COLO829 (cell line): ENCODE measurements around the gene FOXO6.
A peak's percentile ranks its signal among the peaks of the same experiment; 100 is the strongest.

Experiments used
- DNase-seq: peaks from one replicate; pipeline ENCODE4 v3.0.0; 2012; ENCODE audit warnings: low spot score

Gene FOXO6

DNA sequence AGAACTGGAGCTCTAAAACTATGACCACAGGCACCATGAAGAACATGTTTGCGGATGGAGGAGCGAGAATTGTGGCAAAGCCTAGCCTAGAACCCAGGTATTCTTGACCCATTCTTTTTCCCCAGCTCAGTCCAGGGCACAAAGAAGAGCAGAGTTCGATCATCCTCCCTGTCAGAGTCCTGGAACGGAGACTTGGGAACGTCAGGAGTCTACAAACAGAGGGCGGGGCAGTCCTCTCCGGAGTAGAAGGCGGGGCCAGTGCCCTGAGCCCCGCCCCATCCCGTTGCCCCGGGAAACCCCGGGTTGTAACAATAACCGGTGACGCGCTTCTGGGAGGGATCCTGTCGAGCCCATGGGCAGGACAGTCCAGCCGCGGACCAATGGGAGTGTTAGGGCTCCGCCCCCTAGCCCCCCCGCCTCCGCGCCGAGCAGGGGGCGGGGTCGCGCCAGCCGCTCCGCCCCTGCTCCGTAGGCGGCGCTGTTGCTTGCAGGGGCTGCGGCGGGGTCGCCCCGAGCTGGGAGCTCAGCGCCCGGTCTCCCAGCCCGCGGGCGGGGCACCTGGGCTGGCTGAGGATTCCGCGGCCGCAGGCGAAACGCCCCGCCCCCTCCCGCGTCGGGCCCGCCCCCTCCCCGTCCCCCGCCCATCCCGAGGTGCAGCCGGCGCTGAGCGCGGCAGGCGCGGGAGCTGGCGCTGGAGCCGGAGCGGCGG, at the start of gene FOXO6:
Gene FOXO6 (plus strand): TSS at position 649 of the 709 bp plus-strand sequence.
- peak; percentile 99 for DNase-seq

DNA sequence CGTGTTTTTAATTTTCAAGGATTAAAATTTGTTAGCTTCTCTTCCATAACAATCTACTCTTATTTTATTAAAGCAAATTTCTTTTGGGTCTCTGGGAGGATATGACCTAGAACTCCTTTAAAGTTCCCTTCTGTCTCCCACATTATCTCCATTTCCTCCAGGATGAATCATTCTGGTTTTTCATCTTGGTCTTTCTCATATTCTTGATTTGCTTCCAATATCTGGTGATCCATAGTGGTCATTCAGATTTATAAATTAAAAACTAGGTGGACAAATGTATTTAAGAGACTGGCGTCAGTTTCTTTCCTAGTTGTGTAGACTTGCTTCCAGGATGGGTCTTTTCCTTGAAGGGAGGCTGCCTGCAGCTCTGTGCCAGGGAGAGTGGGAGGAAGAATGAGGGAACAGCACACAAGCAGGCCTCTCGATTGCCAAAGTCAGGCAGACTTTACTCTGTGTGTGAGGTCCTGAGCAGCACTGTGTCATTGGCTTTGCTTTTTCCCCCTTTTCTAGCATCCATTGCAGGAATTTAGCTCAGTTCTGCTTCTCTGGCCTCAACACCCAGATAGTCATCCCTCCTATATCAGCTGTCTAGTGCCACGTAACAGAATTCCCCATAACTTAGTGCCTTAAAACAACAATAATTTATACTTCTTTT, 48.1 kb upstream of the FOXO6 start:
- no peak for DNase-seq

DNA sequence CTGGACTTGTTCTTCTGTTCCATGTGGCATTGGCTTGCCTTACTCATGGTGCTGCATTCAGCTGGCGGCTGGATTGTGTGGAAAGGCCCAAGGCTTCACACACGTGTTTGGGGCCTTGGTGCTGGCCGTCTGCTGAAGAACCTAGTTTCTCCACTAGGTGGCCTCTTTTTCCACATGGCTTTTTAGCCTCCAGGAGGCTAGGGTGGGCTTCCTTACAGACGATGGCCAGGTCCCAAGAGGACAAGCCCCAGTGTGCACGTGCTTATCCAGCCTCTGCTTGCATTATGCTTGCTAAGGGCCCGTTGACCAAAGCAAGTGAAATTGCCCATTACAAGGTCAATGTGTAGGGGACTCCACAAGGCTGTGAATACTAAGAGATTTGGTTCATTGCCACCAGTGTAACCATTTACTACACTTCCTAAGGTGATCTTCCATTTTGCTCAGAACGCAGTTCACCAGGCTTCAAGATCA, 47.5 kb upstream of the FOXO6 start:
- no peak for DNase-seq

DNA sequence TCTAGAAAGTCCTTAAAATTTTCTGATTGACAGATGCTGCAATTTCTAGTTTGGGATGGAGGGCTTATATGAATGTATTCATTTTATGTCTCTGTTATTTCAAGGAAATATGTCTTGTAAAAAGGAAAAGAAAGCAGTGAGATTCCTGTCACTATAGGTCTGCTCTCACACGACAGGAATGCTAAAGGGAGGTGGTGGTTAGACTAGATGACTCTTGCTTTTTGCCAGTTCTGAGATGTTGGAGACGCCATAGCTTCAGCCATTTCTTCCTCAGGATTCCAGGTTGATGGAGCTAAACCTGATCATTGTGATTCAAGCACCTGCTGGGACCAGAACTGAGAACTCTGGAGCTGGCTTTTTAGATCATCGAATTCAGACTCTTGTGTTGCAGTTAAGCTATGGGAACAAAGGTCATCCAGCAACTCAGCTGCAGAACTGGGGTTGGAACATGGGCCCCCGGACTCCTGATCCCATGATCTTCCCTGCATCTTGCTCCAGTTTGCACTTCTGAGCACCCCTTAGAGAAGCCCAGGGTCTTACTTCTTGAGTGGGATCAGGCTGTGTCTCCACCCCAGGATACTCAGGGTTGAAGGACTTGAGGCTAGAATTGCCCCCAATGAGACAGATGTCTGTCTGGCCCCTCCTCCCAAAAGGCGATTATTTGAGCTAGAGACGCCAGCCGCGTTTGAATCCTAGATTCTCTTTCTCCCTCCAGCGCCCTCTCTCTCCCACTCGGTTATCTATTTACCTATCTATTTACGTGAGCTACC, 46.7 kb upstream of the FOXO6 start:
- DNase-seq, result no peak

DNA sequence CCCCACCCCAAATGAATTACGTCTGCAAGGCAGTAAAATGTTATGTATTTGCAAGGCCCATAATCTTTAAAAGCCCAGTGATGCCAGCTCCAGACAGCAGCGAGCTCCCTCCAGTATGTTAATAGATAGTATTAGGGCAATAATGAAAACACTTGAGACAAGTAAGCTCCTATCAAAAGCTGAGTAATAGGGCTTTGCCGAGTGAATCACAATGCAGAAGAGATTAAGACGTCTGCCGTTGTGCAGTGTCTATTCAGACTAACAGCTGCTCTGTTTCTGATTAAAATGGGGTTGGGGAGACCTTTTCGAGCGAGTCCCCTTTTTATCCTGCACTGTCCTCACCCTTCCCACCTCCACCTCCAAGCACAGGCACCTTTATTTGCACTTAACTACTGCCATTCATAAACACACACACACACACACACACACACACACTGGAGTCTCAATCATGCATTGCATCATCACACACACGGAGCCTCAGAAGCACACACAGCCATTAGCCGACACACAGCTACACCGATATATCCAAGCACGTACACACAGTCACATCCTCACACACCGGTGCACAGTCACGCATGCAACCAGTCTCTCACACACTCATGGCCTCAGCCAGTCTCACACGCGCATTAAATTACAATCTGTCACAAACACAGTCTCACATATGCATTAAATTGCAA, 46.0 kb upstream of the FOXO6 start:
- no peak for DNase-seq

DNA sequence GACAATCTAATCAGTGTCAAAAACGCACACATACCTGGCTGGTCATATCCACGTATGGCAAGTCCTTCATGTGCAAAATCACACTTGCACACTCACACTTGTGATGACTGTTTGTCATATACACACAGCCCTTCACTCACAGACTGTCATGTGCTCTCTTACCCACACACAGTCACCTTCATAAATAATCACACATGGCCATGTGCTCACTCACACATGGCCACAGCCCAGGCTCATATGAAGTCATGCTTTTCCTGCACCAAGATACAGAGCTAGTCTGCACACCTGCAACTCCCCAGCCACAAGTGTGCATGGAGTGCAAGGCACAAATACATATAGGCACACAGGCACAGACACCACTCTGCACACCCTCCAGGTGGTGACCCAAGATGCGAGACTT, 45.4 kb upstream of the FOXO6 start:
- DNase-seq, result no peak

DNA sequence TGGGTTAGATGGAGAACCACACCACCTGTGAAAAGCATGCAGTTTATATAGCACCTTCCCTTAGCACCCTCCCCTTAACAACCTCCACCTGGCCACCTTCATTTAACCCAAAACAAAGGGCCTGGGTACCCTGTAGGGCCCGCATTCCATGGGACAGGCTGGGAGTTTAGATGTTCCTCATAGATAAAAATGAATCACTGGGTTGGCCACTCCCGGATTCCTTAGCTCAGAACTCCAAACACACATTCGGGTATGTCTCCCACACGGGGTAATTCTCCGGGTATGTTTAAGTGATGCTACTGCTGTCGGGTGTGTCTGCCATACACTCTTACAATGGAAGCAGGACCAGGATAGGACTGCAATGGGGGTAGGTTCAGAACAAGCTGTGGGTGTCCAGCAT, 43.9 kb upstream of the FOXO6 start:
- DNase-seq, result no peak

DNA sequence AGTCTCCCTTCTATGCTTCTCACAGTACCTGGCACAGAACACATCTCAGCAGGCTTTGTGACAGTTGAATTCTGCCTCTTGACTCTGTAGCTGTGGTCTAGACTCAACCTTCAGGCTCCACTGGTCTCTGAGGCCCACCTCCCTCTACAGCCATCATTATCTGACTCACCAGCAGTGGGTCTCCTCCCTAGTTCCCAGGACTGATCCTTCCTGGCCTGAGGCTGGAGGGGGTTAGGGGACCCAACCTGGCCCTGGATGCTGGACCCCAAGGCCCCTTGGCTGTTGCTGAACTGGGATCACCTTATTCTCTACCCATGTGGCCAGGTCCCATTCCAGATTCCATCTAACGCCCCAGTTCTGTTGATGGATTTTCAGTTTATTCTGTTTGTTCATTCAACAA, 43.1 kb upstream of the FOXO6 start:
- no peak for DNase-seq

DNA sequence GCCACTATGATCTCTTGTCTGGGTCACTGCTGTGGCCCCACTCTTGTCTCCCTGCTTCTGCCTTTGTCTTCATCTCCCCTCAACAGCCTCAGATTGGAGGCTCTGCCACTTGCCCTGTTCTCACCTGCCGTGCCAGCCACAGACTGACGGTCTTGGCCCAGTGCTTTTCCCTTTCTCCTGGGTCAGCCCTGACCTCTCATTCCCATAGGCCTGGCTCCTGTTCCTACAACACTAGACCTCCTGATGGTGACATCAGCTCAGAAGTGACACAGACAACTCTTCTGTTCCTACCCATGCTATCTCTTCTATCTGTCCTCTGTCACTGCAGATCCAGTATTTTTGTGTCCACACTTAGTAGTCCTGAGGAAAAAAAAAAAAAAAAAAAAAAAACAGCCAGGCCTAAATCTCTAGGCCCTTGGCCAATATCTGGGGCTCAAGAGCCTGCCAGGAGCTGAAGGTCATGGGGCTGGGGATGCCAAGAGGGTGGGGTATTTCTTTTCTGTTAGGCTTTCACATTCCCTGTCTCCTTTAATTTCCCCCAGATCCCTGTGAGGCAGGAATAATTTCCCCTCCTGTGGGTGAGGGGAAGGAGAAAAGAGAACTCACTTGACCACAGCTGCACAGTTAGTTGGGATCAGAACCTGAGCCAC, 42.0 kb upstream of the FOXO6 start:
- DNase-seq, result no peak

DNA sequence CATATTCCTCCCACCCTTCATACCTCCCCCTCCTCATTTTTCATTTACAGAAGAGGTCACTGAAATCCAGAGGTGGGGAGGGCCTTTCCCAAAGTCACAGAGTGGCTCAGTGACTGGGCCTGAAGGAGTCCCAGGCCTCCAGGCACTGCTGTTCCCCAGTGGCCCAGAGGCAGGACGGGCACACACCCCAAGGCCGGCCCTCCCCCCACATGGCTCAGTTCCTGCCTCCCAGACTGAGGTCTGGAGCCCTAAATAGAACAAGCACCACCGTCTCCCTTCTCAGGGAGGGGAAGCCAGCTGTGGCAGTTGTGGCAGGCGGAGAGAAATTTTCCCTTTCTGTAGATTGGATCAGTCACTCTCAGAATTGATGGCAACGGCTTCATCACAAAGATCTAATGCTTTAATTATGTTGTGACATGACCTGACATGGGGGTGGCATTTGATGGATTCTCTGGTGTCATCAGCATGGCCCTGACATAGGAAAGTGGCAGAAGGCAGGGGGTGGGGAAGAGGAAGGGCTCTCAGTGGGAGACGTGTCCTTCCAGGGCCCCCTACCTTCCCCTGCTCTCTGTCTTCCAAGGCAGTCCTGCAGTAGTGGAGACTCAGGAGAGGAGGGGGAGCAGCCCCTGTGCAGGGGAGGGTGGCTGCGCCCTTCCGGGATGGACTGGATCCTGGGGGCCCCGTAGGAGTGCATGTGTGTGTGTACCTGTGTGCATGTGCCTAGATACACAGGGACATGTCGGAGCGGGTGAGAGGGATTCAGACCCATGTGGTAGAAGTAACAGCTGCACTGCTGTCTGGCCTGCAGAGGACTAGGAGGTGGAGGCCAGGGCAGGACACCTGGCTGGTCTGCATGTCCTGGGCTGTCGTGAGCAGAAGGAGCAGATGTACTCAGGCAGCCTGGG, 41.2 kb upstream of the FOXO6 start:
- DNase-seq, result no peak

DNA sequence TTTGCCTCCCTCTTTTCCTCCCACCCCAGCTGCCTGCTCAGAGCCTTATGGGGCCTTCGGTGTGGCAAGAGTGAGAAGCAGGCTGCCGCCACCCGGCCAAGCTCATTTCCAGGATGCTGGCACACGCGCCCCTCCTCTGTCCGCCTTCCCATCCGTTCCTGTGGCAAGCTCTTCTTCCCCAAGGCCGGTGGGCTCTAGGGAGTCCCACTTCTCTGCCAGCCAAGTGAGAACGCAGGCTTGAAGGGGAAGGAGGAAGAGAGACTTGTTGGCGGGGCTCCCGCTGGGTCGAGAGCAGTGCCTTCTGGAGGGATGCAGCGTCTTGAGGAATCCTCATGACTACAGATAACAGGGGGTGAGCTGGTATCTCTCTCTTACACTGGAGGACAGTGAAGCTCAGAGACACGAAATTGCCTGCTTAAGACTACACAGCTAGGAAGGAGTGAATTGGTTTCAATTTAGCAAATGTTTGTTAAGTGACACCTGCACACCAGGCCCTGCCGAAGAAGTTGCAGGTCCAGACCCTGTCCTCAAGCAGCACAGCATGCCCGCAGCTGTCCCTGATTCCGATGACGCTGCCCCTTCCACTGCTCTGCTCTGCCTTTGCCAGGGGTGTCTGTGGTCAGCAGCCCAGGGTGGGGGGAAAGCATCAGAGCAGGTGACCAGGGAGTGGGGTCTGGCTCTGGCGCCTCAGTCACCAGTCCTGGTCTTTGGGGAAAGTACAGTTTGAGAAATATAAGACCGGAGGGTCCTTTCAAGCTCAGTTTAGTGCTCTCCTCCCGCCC, 40.1 kb upstream of the FOXO6 start:
- no peak for DNase-seq

DNA sequence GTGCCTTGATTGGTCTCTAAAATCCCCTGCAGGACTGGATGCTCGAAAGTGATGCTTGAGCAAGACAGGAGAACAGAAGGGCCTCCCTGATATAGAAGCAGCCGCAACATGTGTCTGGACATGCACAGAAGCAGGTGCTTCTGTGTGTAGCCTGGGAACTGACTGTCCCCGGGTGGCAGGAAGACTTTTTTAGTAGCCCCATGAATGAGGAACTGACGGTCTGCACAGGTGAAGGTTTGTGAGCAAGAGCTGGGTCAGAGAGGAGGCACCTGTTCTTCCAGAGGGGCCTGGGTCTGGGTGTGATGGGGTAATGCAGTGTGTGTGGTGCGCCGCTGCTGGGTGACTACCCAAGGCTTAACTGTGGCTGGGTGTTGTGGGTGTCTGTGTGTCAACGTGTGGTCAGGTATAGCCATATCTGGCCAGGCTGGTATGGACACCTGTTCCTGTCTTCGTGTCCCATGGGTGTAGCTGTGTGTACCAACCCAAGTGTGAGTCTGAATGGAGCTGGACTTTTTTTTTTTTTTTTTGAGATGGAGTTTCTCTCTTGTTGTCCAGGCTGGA, 39.1 kb upstream of the FOXO6 start:
- no peak for DNase-seq

DNA sequence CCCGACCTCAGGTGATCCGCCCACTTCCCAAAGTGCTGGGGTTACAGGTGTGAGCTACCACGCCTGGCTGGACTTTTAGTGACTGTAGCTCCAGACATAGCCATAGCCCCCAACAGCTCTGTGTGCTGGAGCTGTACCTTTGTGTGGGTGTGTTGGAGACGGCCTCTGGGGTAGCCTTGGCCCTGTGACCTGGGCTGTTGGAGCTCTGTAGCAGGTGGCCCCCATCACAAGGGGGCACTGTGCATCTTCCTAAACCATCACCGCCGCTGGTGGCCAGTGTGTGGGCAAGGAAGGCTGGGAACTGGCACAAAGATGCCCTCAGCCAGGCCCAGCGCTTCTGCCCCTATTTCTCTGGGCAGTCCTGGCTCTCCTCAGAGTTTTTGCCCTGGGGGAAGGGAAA, 38.4 kb upstream of the FOXO6 start:
- DNase-seq, result peak; percentile 41

DNA sequence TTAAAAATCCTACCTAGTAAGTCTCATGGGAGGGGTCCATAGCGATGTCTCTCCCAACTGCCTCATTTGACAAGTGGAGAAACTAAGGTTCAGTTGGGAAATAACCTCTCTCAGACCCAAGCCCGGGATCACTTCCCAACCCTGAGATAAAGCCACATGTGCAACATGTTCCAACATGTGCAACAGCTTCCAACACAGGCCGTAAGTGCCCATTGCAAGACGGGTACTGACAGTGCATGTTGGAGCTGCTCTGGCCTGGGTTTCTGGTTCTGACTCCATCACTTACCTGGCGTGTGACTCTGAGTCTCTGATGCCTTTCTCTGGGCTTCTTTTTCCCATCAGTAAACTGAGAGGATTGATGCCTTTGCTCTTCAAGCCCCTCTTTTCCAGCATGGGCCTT, 38.0 kb upstream of the FOXO6 start:
- DNase-seq, result no peak

DNA sequence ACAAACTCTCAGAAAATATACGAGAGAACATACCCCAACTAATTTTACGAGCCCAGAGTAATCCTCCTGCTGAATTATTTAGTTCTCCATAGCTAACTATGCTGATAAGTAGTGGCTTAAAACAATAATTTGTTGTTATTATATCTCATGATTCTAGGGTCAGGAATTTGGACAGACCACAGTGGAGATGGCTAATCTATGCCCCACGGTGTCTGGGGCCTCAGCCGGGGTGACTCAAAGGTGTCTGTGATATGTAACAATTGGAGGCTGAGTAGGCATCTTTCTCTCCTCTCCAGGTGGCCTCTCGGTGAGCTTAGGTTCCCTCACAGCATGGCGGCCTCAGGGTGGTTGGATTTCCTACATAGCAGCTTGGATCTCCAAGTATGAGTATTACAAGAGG, 35.4 kb upstream of the FOXO6 start:
- no peak for DNase-seq

DNA sequence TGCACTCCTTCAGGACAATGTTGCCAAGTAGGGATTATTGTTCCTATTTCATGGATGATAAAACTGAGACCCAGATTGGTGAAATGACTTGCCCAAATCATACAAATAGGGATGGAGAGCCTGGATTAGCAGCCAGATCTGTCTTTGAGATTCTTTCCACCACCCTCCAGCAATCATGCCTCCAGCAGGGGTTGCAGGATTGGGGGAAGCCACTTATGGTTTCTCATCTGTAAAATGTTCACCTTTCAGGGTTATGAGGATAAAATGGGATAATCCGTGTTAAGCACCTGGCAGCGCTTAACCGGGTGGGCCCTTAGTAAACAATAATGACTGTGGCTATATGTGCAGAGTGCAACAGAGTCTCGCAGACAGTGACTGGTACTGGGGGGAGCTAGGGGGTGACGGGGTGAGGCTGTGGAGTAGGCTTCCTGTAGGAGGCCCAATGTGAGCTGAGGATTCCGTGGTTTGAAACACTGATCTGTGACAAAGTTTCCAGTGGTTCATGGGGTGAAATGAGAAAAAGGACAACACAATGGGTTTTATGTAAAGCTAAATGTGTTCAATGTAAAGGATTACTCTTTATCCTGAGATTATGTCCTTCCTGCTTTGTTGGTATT, 33.7 kb upstream of the FOXO6 start:
- DNase-seq, result no peak

DNA sequence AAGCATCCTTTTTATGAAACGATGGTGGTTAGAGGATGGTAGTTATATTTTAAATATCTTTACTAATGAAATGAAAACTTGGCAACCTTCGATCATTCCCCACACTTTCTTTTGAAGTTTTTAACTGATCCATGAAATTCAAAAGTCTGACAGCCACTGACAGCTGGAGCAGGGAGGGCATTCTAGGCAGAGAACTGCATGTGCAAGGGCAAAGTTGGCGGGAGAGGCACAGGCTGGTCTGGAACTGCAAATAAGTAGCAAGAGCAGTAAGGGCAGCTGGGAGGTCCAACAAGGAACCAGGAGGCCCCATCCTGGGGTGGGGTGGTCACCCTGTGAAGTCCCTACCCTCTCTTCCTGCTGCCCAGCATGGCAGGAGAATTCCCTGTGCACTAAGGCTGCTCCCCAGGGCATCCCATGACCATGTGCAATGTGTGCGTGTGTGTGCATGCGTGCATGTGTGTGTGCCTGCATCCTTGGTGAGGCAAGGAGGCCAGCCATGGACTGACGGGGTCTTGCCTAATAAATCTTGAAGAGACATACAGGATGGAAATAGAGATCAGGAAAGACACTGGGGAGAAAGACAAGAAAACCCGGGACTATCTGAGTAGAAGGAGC, 33.1 kb upstream of the FOXO6 start:
- DNase-seq, result no peak

DNA sequence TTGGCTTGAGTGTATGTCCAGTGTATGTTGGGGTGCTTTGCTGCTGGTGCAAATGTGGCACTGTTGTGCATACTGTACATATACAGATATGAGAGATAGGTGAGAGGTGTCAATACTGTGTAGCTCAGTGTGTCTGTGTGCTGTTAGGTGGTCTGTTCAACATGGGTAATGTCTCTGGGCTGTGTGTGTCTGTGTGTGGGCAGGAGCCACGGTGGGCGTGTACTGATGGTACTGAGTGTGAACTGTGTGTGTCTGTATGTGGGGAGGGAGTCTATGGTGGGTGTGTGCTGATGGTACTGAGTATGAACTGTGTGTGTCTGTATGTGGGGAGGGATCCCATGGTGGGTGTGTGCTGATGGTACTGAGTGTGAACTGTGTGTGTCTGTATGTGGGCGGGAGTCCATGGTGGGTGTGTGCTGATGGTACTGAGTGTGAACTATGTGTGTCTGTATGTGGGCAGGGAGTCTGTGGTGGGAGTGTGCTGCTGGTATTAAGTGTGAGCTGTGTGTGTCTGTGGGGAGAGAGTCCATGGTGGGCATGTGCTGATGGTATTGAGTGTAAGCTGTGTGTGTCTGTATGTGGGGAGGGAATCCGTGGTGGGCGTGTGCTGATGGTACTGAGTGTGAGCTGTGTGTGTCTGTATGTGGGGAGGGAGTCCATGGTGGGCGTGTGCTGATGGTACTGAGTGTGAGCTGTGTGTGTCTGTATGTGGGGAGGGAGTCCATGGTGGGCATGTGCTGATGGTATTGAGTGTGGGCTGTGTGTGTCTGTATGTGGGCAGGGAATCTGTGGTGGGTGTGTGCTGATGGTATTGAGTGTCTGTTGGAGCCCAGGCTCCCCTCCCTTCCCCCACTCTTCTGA, 32.2 kb upstream of the FOXO6 start:
- no peak for DNase-seq
